Heart left ventricle (tissue), 13 donors: ENCODE results near the gene NHSL2.

Experiments used
- POLR2A ChIP-seq, 2 donors: fragments of 450-650 bp; IDR thresholded peaks; one replicate each; pipeline ENCODE4 v1.6.1; 2017; ENCODE audit warnings: antibody characterized with exemption in 2 of 2, mild to moderate bottlenecking in 2 of 2, moderate library complexity in 2 of 2
- TF ChIP-seq, protein P1 (sequence below), 12 donors: fragments of 200-600 bp; sonication (generic) in 4 of 12; IDR thresholded peaks; one replicate each; pipeline versions ENCODE4 v1.5.0 to v1.8.0; 2018 to 2022; ENCODE audit warnings: antibody characterized with exemption in 12 of 12, mild to moderate bottlenecking in 5 of 12
- donor health status: ischemic (EF 13 %, LVEDD 7.1; RV severe dilation, severe dysfunction).
- donor health status: DM: no; HTN: yes; CAD: no.
- donor health status: DM: no; HTN: no; CAD: no.
- donor health status: ischemic (EF 25% LVEDD 6.9; RV normal size, moderate dysfunction).
- donor health status: ischemic (EF 25% LVEDD 5.7; RV mildly dilated, moderate dysfunction).
- donor health status: ischemic (EF 35%, LVEDD 5.7; RV mildly dilated, moderate dysfunction).
- donor health status: nonischemic (EF 11% LVEDD 7.7; RV severe dilation, severe dysfunction).
- donor health status: DM: yes; HTN: yes; CAD: no.
- donor health status: PGD.
- donor health status: ischemic (EF 29% LVEDD 5.4; RV normal size, mild dysfunction).
- donor health status: nonischemic (EF 23%, LVEDD 6.1; RV moderate dilation, normal function).

DNA sequence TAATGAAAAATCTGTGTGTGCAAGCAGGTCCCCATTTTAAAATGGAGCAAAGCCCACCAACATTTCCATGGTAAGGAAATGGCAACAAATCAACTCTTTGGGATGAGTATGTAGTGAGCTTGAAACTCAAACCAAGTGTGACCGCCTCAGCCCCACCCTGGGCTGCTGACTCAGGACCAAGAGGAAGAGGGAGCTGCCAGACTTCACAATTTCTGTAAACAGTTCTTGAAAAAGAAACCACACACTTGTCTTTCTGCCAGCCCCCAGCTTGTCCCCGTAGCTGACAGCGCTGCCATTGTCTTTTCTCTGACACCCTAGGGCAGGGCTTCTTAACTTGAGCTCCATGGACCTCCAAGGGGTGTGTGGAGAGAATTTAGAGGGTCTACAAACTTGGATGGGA, 210.7 kb downstream of the NHSL2 start:
- TF ChIP-seq, protein P1, sequence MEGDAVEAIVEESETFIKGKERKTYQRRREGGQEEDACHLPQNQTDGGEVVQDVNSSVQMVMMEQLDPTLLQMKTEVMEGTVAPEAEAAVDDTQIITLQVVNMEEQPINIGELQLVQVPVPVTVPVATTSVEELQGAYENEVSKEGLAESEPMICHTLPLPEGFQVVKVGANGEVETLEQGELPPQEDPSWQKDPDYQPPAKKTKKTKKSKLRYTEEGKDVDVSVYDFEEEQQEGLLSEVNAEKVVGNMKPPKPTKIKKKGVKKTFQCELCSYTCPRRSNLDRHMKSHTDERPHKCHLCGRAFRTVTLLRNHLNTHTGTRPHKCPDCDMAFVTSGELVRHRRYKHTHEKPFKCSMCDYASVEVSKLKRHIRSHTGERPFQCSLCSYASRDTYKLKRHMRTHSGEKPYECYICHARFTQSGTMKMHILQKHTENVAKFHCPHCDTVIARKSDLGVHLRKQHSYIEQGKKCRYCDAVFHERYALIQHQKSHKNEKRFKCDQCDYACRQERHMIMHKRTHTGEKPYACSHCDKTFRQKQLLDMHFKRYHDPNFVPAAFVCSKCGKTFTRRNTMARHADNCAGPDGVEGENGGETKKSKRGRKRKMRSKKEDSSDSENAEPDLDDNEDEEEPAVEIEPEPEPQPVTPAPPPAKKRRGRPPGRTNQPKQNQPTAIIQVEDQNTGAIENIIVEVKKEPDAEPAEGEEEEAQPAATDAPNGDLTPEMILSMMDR (IDR thresholded peaks at IDR 0.05), result no peak
- TF ChIP-seq POLR2A (IDR thresholded peaks at IDR 0.05), result no peak
